ENCODE data around the gene TMPRSS3. TPM values are rescaled to one million over a fixed set of nuclear protein-coding genes. Genes with fewer than 3 reads are reported as not detected.

Gene TMPRSS3
- total RNA-seq, 4 donors from 2014 or later = 0.34 to 1.6 (median 1.0) TPM; not detected in 1

GRCh38 chr21:42398436-42399028, 2.7 kb upstream of the TMPRSS3 start:
- WGBS = 76% methylated on average over 12 of the region's 12 CpGs
- no peaks in the 10 kb centered on the region for H3K27me3 ChIP-seq
- H3K9me3 ChIP-seq = no peaks in the 10 kb centered on the region
- H3K4me1 ChIP-seq = no peaks in the 10 kb centered on the region
- no peak overlapping the region for H3K27ac ChIP-seq
- no peak for DNase-seq (ENCODE audit: low spot score in 2 of 2)
- H3K4me3 ChIP-seq = no peak overlapping the region
- no peaks in the 10 kb centered on the region for H3K36me3 ChIP-seq
- TF ChIP-seq POLR2A (IDR thresholded peaks at IDR 0.05) (no peak), CTCF (IDR thresholded peaks at IDR 0.05) (no peak), POLR2AphosphoS5 (IDR thresholded peaks at IDR 0.05) (no peak), EP300 (IDR thresholded peaks at IDR 0.05) (no peak)

GRCh38 chr21:42397746-42398394, 2.0 kb upstream of the TMPRSS3 start:
- Histone ChIP-seq H3K9me3 (no peaks in the 10 kb centered on the region), H3K4me3 (no peak overlapping the region), H3K27me3 (no peaks in the 10 kb centered on the region), H3K27ac (no peak overlapping the region), H3K36me3 (no peaks in the 10 kb centered on the region), H3K4me1 (no peaks in the 10 kb centered on the region)
- WGBS = 85% methylated on average over 14 of the region's 14 CpGs
- peak in 1 of 2 donors; percentile 17 for DNase-seq (ENCODE audit: low spot score in 2 of 2)
- no peak for TF ChIP-seq EP300 (IDR thresholded peaks at IDR 0.05)
- TF ChIP-seq POLR2A (IDR thresholded peaks at IDR 0.05) = no peak

- Histone ChIP-seq H3K4me3 (no peak overlapping the region), H3K4me1 (no peaks in the 10 kb centered on the region), H3K27ac (no peak overlapping the region), H3K27me3 (no peaks in the 10 kb centered on the region), H3K9me3 (no peaks in the 10 kb centered on the region), H3K36me3 (no peaks in the 10 kb centered on the region)
- DNase-seq (ENCODE audit: low spot score in 2 of 2) = peak in 1 of 2 donors; percentile 19
- no peak for TF ChIP-seq POLR2AphosphoS5 (IDR thresholded peaks at IDR 0.05)
- no peak for TF ChIP-seq CTCF (IDR thresholded peaks at IDR 0.05)
- no peak for TF ChIP-seq POLR2A (IDR thresholded peaks at IDR 0.05)
- no peak for TF ChIP-seq EP300 (IDR thresholded peaks at IDR 0.05)
- 82% methylated on average over 19 of the region's 19 CpGs for WGBS
Measured at GRCh38 chr21:42396799-42397745, 1.2 kb upstream of the TMPRSS3 start.

GRCh38 chr21:42395302-42395701, 550 bp downstream of the TMPRSS3 start:
- no peak for TF ChIP-seq POLR2AphosphoS5 (IDR thresholded peaks at IDR 0.05)
- TF ChIP-seq POLR2A (IDR thresholded peaks at IDR 0.05) = no peak
- TF ChIP-seq EP300 (IDR thresholded peaks at IDR 0.05) = no peak
- TF ChIP-seq CTCF (IDR thresholded peaks at IDR 0.05) = no peak
- no peaks in the 10 kb centered on the region for H3K9me3 ChIP-seq
- H3K36me3 ChIP-seq = no peaks in the 10 kb centered on the region
- no peaks in the 10 kb centered on the region for H3K4me1 ChIP-seq
- no peaks in the 10 kb centered on the region for H3K27me3 ChIP-seq
- H3K4me3 ChIP-seq = no peak overlapping the region
- DNase-seq (ENCODE audit: low spot score in 2 of 2) = peak in 1 of 2 donors; percentile 13
- WGBS = 93% methylated on average over 11 of the region's 11 CpGs
- H3K27ac ChIP-seq = no peak overlapping the region

GRCh38 chr21:42393443-42393950, 2.4 kb downstream of the TMPRSS3 start:
- 81% methylated on average over 8 of the region's 8 CpGs for WGBS
- H3K4me3 ChIP-seq = no peak overlapping the region
- no peak for TF ChIP-seq CTCF (IDR thresholded peaks at IDR 0.05)
- DNase-seq (ENCODE audit: low spot score in 2 of 2) = no peak
- H3K27me3 ChIP-seq = no peaks in the 10 kb centered on the region
- no peaks in the 10 kb centered on the region for H3K36me3 ChIP-seq
- H3K4me1 ChIP-seq = no peaks in the 10 kb centered on the region
- no peak overlapping the region for H3K27ac ChIP-seq
- H3K9me3 ChIP-seq = no peaks in the 10 kb centered on the region
